ENCODE results near the gene IL17RA. TPM values are rescaled to one million over a fixed set of nuclear protein-coding genes. Genes with fewer than 3 reads are reported as not detected.

Gene IL17RA
- polyA plus RNA-seq, 1 donor (not counting 4 experiments of a cell fraction or from before 2014, with no cell fraction given), result 6.0 TPM

- no peak for FAIRE-seq
- Histone ChIP-seq H3K27ac (ENCODE audit: control insufficient read depth, insufficient read depth, low read length) (no peak overlapping the region), H3K36me3 (ENCODE audit: control insufficient read depth in 2 of 2, extremely low read depth in 1 of 2, insufficient read depth in 2 of 2, low read length in 2 of 2) (peaks cover 2 to 3% of the 10 kb centered on the region in 2 experiments), H3K9me1 (ENCODE audit: control insufficient read depth, extremely low read depth, insufficient read depth, low read length) (no peaks in the 10 kb centered on the region), H2AFZ (ENCODE audit: control insufficient read depth, low read length) (no peak overlapping the region), H3K4me2 (ENCODE audit: control insufficient read depth, extremely low read depth, insufficient read depth, low read depth, low read length) (peak overlapping the region; percentile 90), H4K20me1 (ENCODE audit: control insufficient read depth, extremely low read depth, insufficient read depth, low read length) (peaks cover 2% of the 10 kb centered on the region), H3K27me3 (ENCODE audit: control insufficient read depth, extremely low read depth, insufficient read depth, low read length) (no peaks in the 10 kb centered on the region), H3K4me3 (ENCODE audit: control insufficient read depth in 2 of 3, extremely low read depth in 1 of 3, insufficient read depth in 2 of 3, low read depth in 1 of 3, low read length in 3 of 3) (no peak overlapping the region), H3K4me1 (ENCODE audit: control insufficient read depth, extremely low read depth, insufficient read depth, low read length) (peaks cover 12% of the 10 kb centered on the region), H3K9me3 (ENCODE audit: control insufficient read depth, low read depth, low read length) (no peaks in the 10 kb centered on the region), H3K9ac (ENCODE audit: control insufficient read depth, extremely low read depth, insufficient read depth, low read length) (no peak overlapping the region), H3K79me2 (ENCODE audit: control insufficient read depth, insufficient read depth, low read length) (peaks cover 44% of the 10 kb centered on the region)
- DNase-seq (ENCODE audit: low read depth, low spot score), result no peak
- TF ChIP-seq CTCF (optimal IDR thresholded peaks at IDR 0.05 in 1 of 3, IDR thresholded peaks at IDR 0.05 in 1 of 3, conservative IDR thresholded peaks at IDR 0.05 in 1 of 3; ENCODE audit: extremely low read depth in 1 of 3, insufficient read depth in 2 of 3, low read length in 3 of 3) (no peak), EZH2 (IDR thresholded peaks at IDR 0.05; ENCODE audit: low read length) (no peak)
- dilution Hi-C loops (cut with MboI; ENCODE audit: extremely low pct_ligation_motif_present, low sequenced_read_pairs), result no loop called here
Observed at GRCh38 chr22:17157714-17158113, 72.9 kb downstream of the IL17RA start.

- Histone ChIP-seq H3K4me1 (ENCODE audit: control insufficient read depth, extremely low read depth, insufficient read depth, low read length) (peaks cover 12% of the 10 kb centered on the region), H3K4me3 (ENCODE audit: control insufficient read depth in 2 of 3, extremely low read depth in 1 of 3, insufficient read depth in 2 of 3, low read depth in 1 of 3, low read length in 3 of 3) (peak overlapping the region; percentile 56 to 83 (median 80)), H3K79me2 (ENCODE audit: control insufficient read depth, insufficient read depth, low read length) (peaks cover 40% of the 10 kb centered on the region), H3K27ac (ENCODE audit: control insufficient read depth, insufficient read depth, low read length) (peak overlapping the region; percentile 61), H3K9me1 (ENCODE audit: control insufficient read depth, extremely low read depth, insufficient read depth, low read length) (no peaks in the 10 kb centered on the region), H3K4me2 (ENCODE audit: control insufficient read depth, extremely low read depth, insufficient read depth, low read depth, low read length) (peak overlapping the region; percentile 90), H4K20me1 (ENCODE audit: control insufficient read depth, extremely low read depth, insufficient read depth, low read length) (peaks cover 2% of the 10 kb centered on the region), H3K9ac (ENCODE audit: control insufficient read depth, extremely low read depth, insufficient read depth, low read length) (peak overlapping the region; percentile 76), H3K36me3 (ENCODE audit: control insufficient read depth in 2 of 2, extremely low read depth in 1 of 2, insufficient read depth in 2 of 2, low read length in 2 of 2) (peaks cover 0 to 2% of the 10 kb centered on the region in 2 experiments), H2AFZ (ENCODE audit: control insufficient read depth, low read length) (peak overlapping the region; percentile 89), H3K27me3 (ENCODE audit: control insufficient read depth, extremely low read depth, insufficient read depth, low read length) (no peaks in the 10 kb centered on the region), H3K9me3 (ENCODE audit: control insufficient read depth, low read depth, low read length) (no peaks in the 10 kb centered on the region)
- FAIRE-seq, result no peak
- dilution Hi-C loops (cut with MboI; ENCODE audit: extremely low pct_ligation_motif_present, low sequenced_read_pairs), result no loop called here
- no peak for TF ChIP-seq CTCF (optimal IDR thresholded peaks at IDR 0.05 in 1 of 3, IDR thresholded peaks at IDR 0.05 in 1 of 3, conservative IDR thresholded peaks at IDR 0.05 in 1 of 3; ENCODE audit: extremely low read depth in 1 of 3, insufficient read depth in 2 of 3, low read length in 3 of 3)
- TF ChIP-seq EZH2 (IDR thresholded peaks at IDR 0.05; ENCODE audit: low read length), result no peak
- no peak for DNase-seq (ENCODE audit: low read depth, low spot score)
Observed at GRCh38 chr22:17158176-17158567, 73.4 kb downstream of the IL17RA start.

Measured in keratinocyte (primary cell).